ENCODE measurements around the gene DDX17.

- TF ChIP-seq CTCF (conservative IDR thresholded peaks at IDR 0.05) (no peak), ZFX (IDR thresholded peaks at IDR 0.05) (no peak)
Measured at GRCh38 chr22:38518620-38519019, 12.5 kb upstream of the DDX17 start.
